HCT116 (cell line): Measurements from ENCODE around the gene UBASH3B. TPM values are rescaled to one million over a fixed set of nuclear protein-coding genes. Genes with fewer than 3 reads are reported as not detected.

Experiments
- ATAC-seq: fragments of 200-7000 bp; cut with Tn5 transposase; 2 replicates; pipeline ENCODE4 v1.9.1; 2020; ENCODE audit warnings: mild to moderate bottlenecking, moderate library complexity
- BruUV-seq: library from RNA; stranded (reverse); fragments of 400-500 nt; replicated peaks from 2 replicates; lab custom pipeline; 2021; lab: Mats Ljungman, UMichigan
- CTCF ChIA-PET: fragments of 300-600 bp; sonication (Branson Sonifier 250); formaldehyde crosslinking; loops from one replicate; lab custom pipeline; 2021; ENCODE audit warnings: antibody characterized with exemption; lab: Charles Lee
- POLR2A ChIA-PET: fragments of 300-600, 350-600 bp; sonication (Branson Sonifier 250); formaldehyde crosslinking; loops from one replicate; lab custom pipeline; 2021; ENCODE audit warnings: antibody characterized with exemption; lab: Charles Lee
- RAD21 ChIA-PET, 2 experiments: fragments of 300-600 bp; sonication (Branson Sonifier 250); formaldehyde crosslinking; loops; one replicate each; lab custom pipeline; 2023; ENCODE audit warnings: low total read pairs in 2 of 2; ENCODE audit not compliant: uncharacterized antibody in 2 of 2, unreplicated experiment in 2 of 2, low non-redundant PET in 1 of 2; lab: Charles Lee
- DNase-seq: peaks from one replicate; pipeline ENCODE4 v3.0.0-alpha.2; 2010; ENCODE audit warnings: low read depth, low spot score
- H2AFZ ChIP-seq: fragments of 200-600 bp; shearing (Covaris generic), sonication (generic); 2 replicates; pipeline ENCODE4 v1.6.1; 2017; ENCODE audit warnings: low read depth, mixed run types, mixed read lengths, antibody characterized with exemption, low read length; ENCODE audit not compliant: poor library complexity, severe bottlenecking
- H3K27ac ChIP-seq: 2 replicates; pipeline ENCODE4 v1.5.1; 2012; ENCODE audit warnings: low read depth, low read length
- H3K27me3 ChIP-seq: fragments of 200-600 bp; sonication (generic); 2 replicates; pipeline ENCODE4 v1.6.1; 2016; ENCODE audit warnings: mixed run types, low read length, mixed read lengths; ENCODE audit not compliant: insufficient read depth
- H3K36me3 ChIP-seq, 2 experiments: fragments of 200-500 bp in 1 of 2; fragments of 200-600 bp in 1 of 2; sonication (Bioruptor generic) in 1 of 2; sonication (generic) in 1 of 2; 2 replicates each; pipeline versions ENCODE4 v1.5.1 to v1.6.1; 2014 to 2016; ENCODE audit warnings: low read length in 2 of 2, inconsistent platforms in 1 of 2, mixed read lengths in 1 of 2, mixed run types in 1 of 2; ENCODE audit not compliant: insufficient read depth in 2 of 2, control insufficient read depth in 1 of 2
- H3K4me1 ChIP-seq, 2 experiments: fragments of 200-600 bp in 1 of 2; sonication (generic) in 1 of 2; 2 replicates each; pipeline versions ENCODE4 v1.5.1 to v1.6.1; 2012 to 2017; ENCODE audit warnings: low read length in 2 of 2, inconsistent platforms in 1 of 2, mild to moderate bottlenecking in 1 of 2, mixed read lengths in 1 of 2, mixed run types in 1 of 2, moderate library complexity in 1 of 2; ENCODE audit not compliant: insufficient read depth in 2 of 2, control insufficient read depth in 1 of 2
- H3K4me2 ChIP-seq: fragments of 200-600 bp; sonication (generic); 2 replicates; pipeline ENCODE4 v1.6.1; 2017; ENCODE audit warnings: mixed run types, low read length, mixed read lengths
- H3K4me3 ChIP-seq, 2 experiments: fragments of 200-600 bp in 1 of 2; sonication (generic) in 1 of 2; replicated peaks in 1 of 2; 2 replicates each; pipeline ENCODE4 v1.5.1; 2011 to 2016; ENCODE audit warnings: low read length in 2 of 2, control low read depth in 1 of 2, low read depth in 1 of 2, mild to moderate bottlenecking in 1 of 2, mixed read lengths in 1 of 2, mixed run types in 1 of 2
- H3K79me2 ChIP-seq: fragments of 200-600 bp; sonication (generic); 2 replicates; pipeline ENCODE4 v1.6.1; 2017; ENCODE audit warnings: mild to moderate bottlenecking, mixed run types, low read length, moderate library complexity, mixed read lengths; ENCODE audit not compliant: insufficient read depth
- H3K9ac ChIP-seq: fragments of 200-600 bp; sonication (generic); 2 replicates; pipeline ENCODE4 v1.6.1; 2016; ENCODE audit warnings: low read length, mixed read lengths
- H3K9me2 ChIP-seq: fragments of 200-600 bp; sonication (generic), shearing (Covaris generic); 2 replicates; pipeline ENCODE4 v1.6.1; 2017; ENCODE audit warnings: mixed run types, mild to moderate bottlenecking, moderate library complexity; ENCODE audit not compliant: insufficient read depth
- H3K9me3 ChIP-seq, 2 experiments: fragments of 200-500 bp in 1 of 2; fragments of 200-600 bp in 1 of 2; sonication (Bioruptor generic) in 1 of 2; sonication (generic) in 1 of 2; 2 replicates each; pipeline ENCODE4 v1.6.1; 2014 to 2017; ENCODE audit warnings: low read length in 2 of 2, mixed read lengths in 2 of 2, inconsistent platforms in 1 of 2, low read depth in 1 of 2, mild to moderate bottlenecking in 1 of 2, mixed run types in 1 of 2, moderate library complexity in 1 of 2; ENCODE audit not compliant: control insufficient read depth in 1 of 2, insufficient read depth in 1 of 2
- H4K20me1 ChIP-seq: fragments of 200-600 bp; sonication (generic), shearing (Covaris generic); 2 replicates; pipeline ENCODE4 v1.6.1; 2017; ENCODE audit warnings: mixed run types, mild to moderate bottlenecking, moderate library complexity; ENCODE audit not compliant: insufficient read depth
- CBX3 ChIP-seq: IDR thresholded peaks from 2 replicates; pipeline ENCODE4 v1.6.1; 2012; ENCODE audit warnings: low read depth
- EZH2phosphoT487 ChIP-seq: fragments of 200-600 bp; IDR thresholded peaks from 2 replicates; pipeline ENCODE4 v1.6.1; 2018; ENCODE audit warnings: antibody characterized with exemption, borderline replicate concordance
- FOSL1 ChIP-seq: IDR thresholded peaks from 2 replicates; pipeline ENCODE4 v1.6.1; 2012; ENCODE audit warnings: low read depth
- MAX ChIP-seq: IDR thresholded peaks from 2 replicates; pipeline ENCODE4 v1.6.1; 2012
- POLR2A ChIP-seq: IDR thresholded peaks from 2 replicates; pipeline ENCODE4 v1.7.0; 2011; ENCODE audit warnings: borderline replicate concordance; ENCODE audit not compliant: insufficient read depth, insufficient read length; ENCODE audit errors: extremely low read depth
- POLR2AphosphoS5 ChIP-seq: IDR thresholded peaks from 2 replicates; pipeline ENCODE4 v1.6.1; 2011; ENCODE audit warnings: mild to moderate bottlenecking, low read depth, low read length, moderate library complexity
- REST ChIP-seq: IDR thresholded peaks from 2 replicates; pipeline ENCODE4 v1.6.1; 2012; ENCODE audit warnings: low read depth
- SIN3A ChIP-seq: IDR thresholded peaks from 2 replicates; pipeline ENCODE4 v1.6.1; 2012; ENCODE audit warnings: low read depth
- TCF7L2 ChIP-seq: IDR thresholded peaks from 2 replicates; pipeline ENCODE4 v1.7.0; 2011; ENCODE audit warnings: borderline replicate concordance, inconsistent platforms; ENCODE audit not compliant: insufficient read depth, insufficient read length; ENCODE audit errors: extremely low read depth
- YY1 ChIP-seq: IDR thresholded peaks from 2 replicates; pipeline ENCODE4 v1.6.1; 2011; ENCODE audit warnings: low read length, low read depth, moderate library complexity, mild to moderate bottlenecking; ENCODE audit not compliant: insufficient replicate concordance; ENCODE audit errors: extremely low read depth
- ZFX ChIP-seq: fragments of 450-650 bp; IDR thresholded peaks from 2 replicates; pipeline ENCODE4 v1.6.1; 2017
- ZNF274 ChIP-seq: fragments of 200-500 bp; sonication (Bioruptor generic); IDR thresholded peaks from 2 replicates; pipeline ENCODE4 v1.6.1; 2014; ENCODE audit warnings: mild to moderate bottlenecking, low read depth, low read length, inconsistent platforms
- intact Hi-C: fragments of 100-400 bp; cut with micrococcal nuclease; formaldehyde crosslinking; loops from 2 replicates; pipeline ENCODE4 v1.10.0; 2022
- total RNA-seq: library from RNA; stranded (reverse); gene quantifications from one replicate; pipeline ENCODE4 v1.2.1, GENCODE V29; 2021; ENCODE audit not compliant: unreplicated experiment
- TF ChIP-seq, protein P1 (sequence below): IDR thresholded peaks from 2 replicates; pipeline ENCODE4 v1.6.1; 2012
- TF ChIP-seq, protein P2 (sequence below): IDR thresholded peaks from 2 replicates; pipeline ENCODE4 v1.6.1; 2011; ENCODE audit warnings: mild to moderate bottlenecking, low read length, moderate library complexity; ENCODE audit not compliant: insufficient replicate concordance; ENCODE audit errors: extremely low read depth

UBASH3B gene
- total RNA-seq, 1 experiment from 2014 or later: 40.3 TPM

GRCh38 chr11:122755941-122756340, 100.4 kb downstream of the UBASH3B start:
- RAD21 ChIA-PET: no interaction called here
- Histone ChIP-seq H4K20me1 (no peaks in the 10 kb centered on the region), H3K9ac (no peak overlapping the region), H3K4me1 (0 out of 4 replicates have a peak, but pooled peaks cover 0 to 2% of the 10 kb centered on the region in 2 experiments), H3K27me3 (no peaks in the 10 kb centered on the region), H3K4me2 (no peak overlapping the region), H3K27ac (no peak overlapping the region), H3K79me2 (0 out of 2 replicates have a peak, but pooled peaks cover 3% of the 10 kb centered on the region), H3K9me3 (no peaks in the 10 kb centered on the region), H3K4me3 (no peak overlapping the region), H3K9me2 (no peaks in the 10 kb centered on the region), H2AFZ (no peak overlapping the region), H3K36me3 (no peaks in the 10 kb centered on the region)
- intact Hi-C loops: no loop called here
- CTCF ChIA-PET: interaction anchor here (0.7 to 2.7 kb wide), 8 partner anchors 8 to 127 kb away, joined by 3 to 14 read pairs (median 4); partner anchors contain the start of gene UBASH3B
- no TSS peak for BruUV-seq
- no peak for DNase-seq
- no peak for ATAC-seq
- POLR2A ChIA-PET: no interaction called here
- TF ChIP-seq ZNF274: no peak
- no peak for TF ChIP-seq FOSL1
- TF ChIP-seq CBX3: no peak
- TF ChIP-seq REST: no peak
- TF ChIP-seq POLR2AphosphoS5: no peak
- no peak for TF ChIP-seq EZH2phosphoT487
- TF ChIP-seq, protein P1, sequence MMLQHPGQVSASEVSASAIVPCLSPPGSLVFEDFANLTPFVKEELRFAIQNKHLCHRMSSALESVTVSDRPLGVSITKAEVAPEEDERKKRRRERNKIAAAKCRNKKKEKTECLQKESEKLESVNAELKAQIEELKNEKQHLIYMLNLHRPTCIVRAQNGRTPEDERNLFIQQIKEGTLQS: no peak
- TF ChIP-seq ZFX: no peak
- TF ChIP-seq TCF7L2: no peak
- no peak for TF ChIP-seq YY1
- TF ChIP-seq POLR2A: no peak
- TF ChIP-seq SIN3A: no peak
- TF ChIP-seq, protein P2, sequence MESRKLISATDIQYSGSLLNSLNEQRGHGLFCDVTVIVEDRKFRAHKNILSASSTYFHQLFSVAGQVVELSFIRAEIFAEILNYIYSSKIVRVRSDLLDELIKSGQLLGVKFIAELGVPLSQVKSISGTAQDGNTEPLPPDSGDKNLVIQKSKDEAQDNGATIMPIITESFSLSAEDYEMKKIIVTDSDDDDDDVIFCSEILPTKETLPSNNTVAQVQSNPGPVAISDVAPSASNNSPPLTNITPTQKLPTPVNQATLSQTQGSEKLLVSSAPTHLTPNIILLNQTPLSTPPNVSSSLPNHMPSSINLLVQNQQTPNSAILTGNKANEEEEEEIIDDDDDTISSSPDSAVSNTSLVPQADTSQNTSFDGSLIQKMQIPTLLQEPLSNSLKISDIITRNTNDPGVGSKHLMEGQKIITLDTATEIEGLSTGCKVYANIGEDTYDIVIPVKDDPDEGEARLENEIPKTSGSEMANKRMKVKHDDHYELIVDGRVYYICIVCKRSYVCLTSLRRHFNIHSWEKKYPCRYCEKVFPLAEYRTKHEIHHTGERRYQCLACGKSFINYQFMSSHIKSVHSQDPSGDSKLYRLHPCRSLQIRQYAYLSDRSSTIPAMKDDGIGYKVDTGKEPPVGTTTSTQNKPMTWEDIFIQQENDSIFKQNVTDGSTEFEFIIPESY: no peak
- no peak for TF ChIP-seq MAX
